GM23338 (cell line): ENCODE results near the gene NFIB. TPM values are rescaled to one million over a fixed set of nuclear protein-coding genes. Genes with fewer than 3 reads are reported as not detected.
A peak's percentile ranks its signal among the peaks of the same experiment; 100 is the strongest.

Experiments
- ATAC-seq: fragments of 200-7000 bp; cut with Tn5 transposase; 3 replicates; pipeline ENCODE4 v1.9.1; 2020
- DNase-seq: peaks from one replicate; pipeline ENCODE4 v3.0.0-alpha.2; 2015; ENCODE audit warnings: low spot score
- H2AFZ ChIP-seq: fragments of 200-600 bp; sonication (generic); 2 replicates; pipeline ENCODE4 v1.8.0; 2016; ENCODE audit warnings: antibody characterized with exemption, mild to moderate bottlenecking, moderate library complexity
- H3F3A ChIP-seq: fragments of 200-600 bp; sonication (generic); replicated peaks from 2 replicates; pipeline ENCODE4 v1.8.0; 2017; ENCODE audit warnings: antibody characterized with exemption, mixed run types, low read depth
- H3K27ac ChIP-seq: fragments of 200-600 bp; sonication (generic); 2 replicates; pipeline ENCODE4 v1.6.1; 2016; ENCODE audit warnings: low read depth
- H3K27me3 ChIP-seq: fragments of 200-600 bp; sonication (generic); 2 replicates; pipeline ENCODE4 v1.8.0; 2016; ENCODE audit warnings: mild to moderate bottlenecking, mixed run types, moderate library complexity; ENCODE audit not compliant: insufficient read depth
- H3K36me3 ChIP-seq: fragments of 200-600 bp; sonication (generic); 2 replicates; pipeline ENCODE4 v1.8.0; 2016; ENCODE audit warnings: mild to moderate bottlenecking; ENCODE audit not compliant: insufficient read depth
- H3K4me1 ChIP-seq: fragments of 200-600 bp; sonication (generic); 2 replicates; pipeline ENCODE4 v1.8.0; 2016; ENCODE audit warnings: mild to moderate bottlenecking, moderate library complexity; ENCODE audit not compliant: insufficient read depth
- H3K4me2 ChIP-seq: fragments of 200-600 bp; sonication (generic); 2 replicates; pipeline ENCODE4 v1.7.1; 2017; ENCODE audit warnings: mixed run types
- H3K4me3 ChIP-seq: fragments of 200-600 bp; sonication (generic); 2 replicates; pipeline ENCODE4 v1.6.1; 2016; ENCODE audit warnings: mixed run types
- H3K79me2 ChIP-seq: fragments of 200-600 bp; sonication (generic); replicated peaks from 2 replicates; pipeline ENCODE4 v1.8.0; 2017; ENCODE audit warnings: mild to moderate bottlenecking; ENCODE audit not compliant: insufficient read depth
- H3K9me2 ChIP-seq: fragments of 200-600 bp; sonication (generic); 2 replicates; pipeline ENCODE4 v1.8.0; 2017; ENCODE audit not compliant: insufficient read depth
- H4K20me1 ChIP-seq: fragments of 200-600 bp; sonication (generic); replicated peaks from 2 replicates; pipeline ENCODE4 v1.8.0; 2017; ENCODE audit warnings: mild to moderate bottlenecking; ENCODE audit not compliant: insufficient read depth
- H3K27ac Mint-ChIP-seq: 2 replicates; pipeline ENCODE4 v1.8.0; 2020; ENCODE audit warnings: inconsistent platforms, mild to moderate bottlenecking, moderate library complexity, mixed read lengths
- H3K27me3 Mint-ChIP-seq: 3 replicates; pipeline ENCODE4 v1.8.0; 2022; ENCODE audit warnings: low read depth, mild to moderate bottlenecking, moderate library complexity, mixed read lengths, inconsistent platforms; ENCODE audit not compliant: insufficient read depth, poor library complexity
- H3K36me3 Mint-ChIP-seq: 3 replicates; pipeline ENCODE4 v1.8.0; 2021; ENCODE audit warnings: low read depth, mild to moderate bottlenecking, inconsistent platforms, moderate library complexity, mixed read lengths
- H3K4me1 Mint-ChIP-seq: 3 replicates; pipeline ENCODE4 v1.8.0; 2020; ENCODE audit warnings: mild to moderate bottlenecking, inconsistent platforms, mixed read lengths
- H3K4me3 Mint-ChIP-seq: 3 replicates; pipeline ENCODE4 v1.8.0; 2021; ENCODE audit warnings: moderate library complexity, mild to moderate bottlenecking, inconsistent platforms, mixed read lengths
- H3K9me3 Mint-ChIP-seq: 3 replicates; pipeline ENCODE4 v1.8.0; 2020; ENCODE audit warnings: moderate library complexity, mild to moderate bottlenecking, inconsistent platforms, mixed read lengths
- CREB1 ChIP-seq: fragments of 250-450 bp; sonication (Bioruptor Pico); IDR thresholded peaks from 2 replicates; pipeline ENCODE4 v1.5.0; 2020; ENCODE audit warnings: low read depth, mild to moderate bottlenecking, moderate library complexity
- EZH2 ChIP-seq: fragments of 200-600 bp; sonication (generic); IDR thresholded peaks from one replicate; pipeline ENCODE4 v1.8.0; 2017; ENCODE audit warnings: antibody characterized with exemption, mild to moderate bottlenecking, low read depth; ENCODE audit not compliant: unreplicated experiment
- EZH2phosphoT487 ChIP-seq: fragments of 200-600 bp; sonication (generic); IDR thresholded peaks from one replicate; pipeline ENCODE4 v1.8.1; 2018; ENCODE audit warnings: antibody characterized with exemption; ENCODE audit not compliant: unreplicated experiment
- JUNB ChIP-seq: IDR thresholded peaks from one replicate; pipeline ENCODE4 v1.6.1; 2016; ENCODE audit warnings: antibody characterized with exemption; ENCODE audit not compliant: unreplicated experiment
- NANOG ChIP-seq: IDR thresholded peaks from 2 replicates; pipeline ENCODE4 v1.6.1; 2016; ENCODE audit warnings: antibody characterized with exemption, borderline replicate concordance
- POLR2AphosphoS5 ChIP-seq: IDR thresholded peaks from 2 replicates; pipeline ENCODE4 v1.6.1; 2016; ENCODE audit warnings: antibody characterized with exemption, low read depth
- STAT1 ChIP-seq: IDR thresholded peaks from one replicate; pipeline ENCODE4 v1.6.1; 2016; ENCODE audit warnings: antibody characterized with exemption; ENCODE audit not compliant: unreplicated experiment
- ZNF114 ChIP-seq: fragments of 250-450 bp; sonication (Bioruptor Pico); IDR thresholded peaks from 2 replicates; pipeline ENCODE4 v1.5.0; 2020; ENCODE audit warnings: mild to moderate bottlenecking, moderate library complexity
- ZNF331 ChIP-seq: fragments of 250-450 bp; sonication (Bioruptor Pico); IDR thresholded peaks from 2 replicates; pipeline ENCODE4 v1.5.0; 2020; ENCODE audit warnings: low read depth, mild to moderate bottlenecking, moderate library complexity
- polyA plus RNA-seq: library from polyadenylated mRNA; unstranded; fragments of >200 nt; fragmentation: Nextera tagmentation; extraction: Ambion mirVana; gene quantifications from 2 replicates; pipeline ENCODE4 v1.2.1, GENCODE V29; 2016
- total RNA-seq: library from RNA; depleted of rRNA; stranded (reverse); fragments of >200 nt; shearing (Covaris generic); gene quantifications from 2 replicates; pipeline ENCODE4 v1.2.3, GENCODE V29; 2014
- TF ChIP-seq, protein P1 (sequence below), 2 experiments: fragments of 200-600 bp in 1 of 2; sonication (generic) in 1 of 2; conservative IDR thresholded peaks; 2 replicates each; pipeline versions ENCODE4 v1.5.1 to v1.6.1; 2016 to 2017; ENCODE audit warnings: antibody characterized with exemption in 2 of 2, low read depth in 2 of 2, mild to moderate bottlenecking in 2 of 2, moderate library complexity in 1 of 2
- TF ChIP-seq, protein P2 (sequence below): fragments of 250-450 bp; sonication (Bioruptor Pico); IDR thresholded peaks from 2 replicates; pipeline ENCODE4 v1.5.0; 2020; ENCODE audit warnings: mild to moderate bottlenecking, moderate library complexity
- TF ChIP-seq, protein P3 (sequence below): IDR thresholded peaks from 2 replicates; pipeline ENCODE4 v1.6.1; 2016; ENCODE audit warnings: antibody characterized with exemption
- TF ChIP-seq, protein P4 (sequence below): IDR thresholded peaks from one replicate; pipeline ENCODE4 v1.6.1; 2018; ENCODE audit warnings: antibody characterized with exemption; ENCODE audit not compliant: unreplicated experiment

The NFIB gene
- total and polyA plus RNA-seq, 2 experiments from 2014 or later, result 3.9 to 4.7 TPM

DNA sequence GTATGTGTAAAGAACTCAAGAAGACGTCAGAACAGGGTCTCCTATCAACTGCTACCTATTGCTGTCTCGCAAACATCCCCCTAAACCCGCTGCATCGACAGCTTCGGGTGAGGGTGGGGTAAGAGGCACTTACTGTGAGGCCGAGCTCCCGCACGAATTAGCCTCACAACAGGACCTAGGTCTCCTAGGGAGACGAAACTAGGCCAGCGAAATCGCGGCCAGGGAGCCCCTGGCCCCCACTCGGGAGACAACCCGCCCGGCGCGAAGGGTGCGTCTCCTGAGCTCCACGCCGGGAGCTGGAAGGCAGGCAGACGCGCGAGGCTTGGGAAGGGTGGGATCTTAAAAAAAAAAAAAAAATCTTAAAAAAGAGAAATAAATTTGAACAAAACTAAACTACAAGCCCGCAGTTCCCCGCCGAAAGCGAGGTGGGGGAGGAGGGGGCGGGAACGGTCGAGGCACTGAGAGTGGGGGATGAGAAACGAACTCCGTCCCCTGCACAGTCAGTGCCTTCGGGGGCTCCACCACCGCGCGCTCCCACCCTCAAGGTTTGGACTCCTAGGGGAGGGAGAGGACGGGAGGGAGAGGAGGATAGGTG is 33.0 kb upstream of the NFIB start:
- peak; percentile 13 for ATAC-seq
- peaks cover 37% of the 10 kb centered on the region for H3K4me1 Mint-ChIP-seq
- DNase-seq, result peak; percentile 54
- H3K27ac Mint-ChIP-seq, result no peak overlapping the region
- peak overlapping the region; percentile 100 for H3K4me2 ChIP-seq
- H4K20me1 ChIP-seq, result no peaks in the 10 kb centered on the region
- no peaks in the 10 kb centered on the region for H3K9me3 Mint-ChIP-seq
- peak overlapping the region; percentile 88 for H3K4me3 ChIP-seq
- H2AFZ ChIP-seq, result peak overlapping the region; percentile 90
- H3K27ac ChIP-seq, result no peak overlapping the region
- peaks cover 68% of the 10 kb centered on the region for H3K4me1 ChIP-seq
- H3K36me3 ChIP-seq, result peaks cover 5% of the 10 kb centered on the region; the same call in 1 of the 2 replicates
- peaks cover 14% of the 10 kb centered on the region for H3F3A ChIP-seq
- H3K79me2 ChIP-seq, result no peaks in the 10 kb centered on the region
- H3K36me3 Mint-ChIP-seq, result no peaks in the 10 kb centered on the region
- no peaks in the 10 kb centered on the region for H3K9me2 ChIP-seq
- peaks cover 98% of the 10 kb centered on the region for H3K27me3 ChIP-seq
- H3K4me3 Mint-ChIP-seq, result no peak overlapping the region
- TF ChIP-seq, protein P1, sequence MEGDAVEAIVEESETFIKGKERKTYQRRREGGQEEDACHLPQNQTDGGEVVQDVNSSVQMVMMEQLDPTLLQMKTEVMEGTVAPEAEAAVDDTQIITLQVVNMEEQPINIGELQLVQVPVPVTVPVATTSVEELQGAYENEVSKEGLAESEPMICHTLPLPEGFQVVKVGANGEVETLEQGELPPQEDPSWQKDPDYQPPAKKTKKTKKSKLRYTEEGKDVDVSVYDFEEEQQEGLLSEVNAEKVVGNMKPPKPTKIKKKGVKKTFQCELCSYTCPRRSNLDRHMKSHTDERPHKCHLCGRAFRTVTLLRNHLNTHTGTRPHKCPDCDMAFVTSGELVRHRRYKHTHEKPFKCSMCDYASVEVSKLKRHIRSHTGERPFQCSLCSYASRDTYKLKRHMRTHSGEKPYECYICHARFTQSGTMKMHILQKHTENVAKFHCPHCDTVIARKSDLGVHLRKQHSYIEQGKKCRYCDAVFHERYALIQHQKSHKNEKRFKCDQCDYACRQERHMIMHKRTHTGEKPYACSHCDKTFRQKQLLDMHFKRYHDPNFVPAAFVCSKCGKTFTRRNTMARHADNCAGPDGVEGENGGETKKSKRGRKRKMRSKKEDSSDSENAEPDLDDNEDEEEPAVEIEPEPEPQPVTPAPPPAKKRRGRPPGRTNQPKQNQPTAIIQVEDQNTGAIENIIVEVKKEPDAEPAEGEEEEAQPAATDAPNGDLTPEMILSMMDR (conservative IDR thresholded peaks at IDR 0.05; ENCODE audit: low read depth in 2 of 2), result no peak
- TF ChIP-seq JUNB, result no peak
- TF ChIP-seq ZNF114 (CRISPR knock-in tag), result no peak
- TF ChIP-seq POLR2AphosphoS5, result no peak
- TF ChIP-seq, protein P2, sequence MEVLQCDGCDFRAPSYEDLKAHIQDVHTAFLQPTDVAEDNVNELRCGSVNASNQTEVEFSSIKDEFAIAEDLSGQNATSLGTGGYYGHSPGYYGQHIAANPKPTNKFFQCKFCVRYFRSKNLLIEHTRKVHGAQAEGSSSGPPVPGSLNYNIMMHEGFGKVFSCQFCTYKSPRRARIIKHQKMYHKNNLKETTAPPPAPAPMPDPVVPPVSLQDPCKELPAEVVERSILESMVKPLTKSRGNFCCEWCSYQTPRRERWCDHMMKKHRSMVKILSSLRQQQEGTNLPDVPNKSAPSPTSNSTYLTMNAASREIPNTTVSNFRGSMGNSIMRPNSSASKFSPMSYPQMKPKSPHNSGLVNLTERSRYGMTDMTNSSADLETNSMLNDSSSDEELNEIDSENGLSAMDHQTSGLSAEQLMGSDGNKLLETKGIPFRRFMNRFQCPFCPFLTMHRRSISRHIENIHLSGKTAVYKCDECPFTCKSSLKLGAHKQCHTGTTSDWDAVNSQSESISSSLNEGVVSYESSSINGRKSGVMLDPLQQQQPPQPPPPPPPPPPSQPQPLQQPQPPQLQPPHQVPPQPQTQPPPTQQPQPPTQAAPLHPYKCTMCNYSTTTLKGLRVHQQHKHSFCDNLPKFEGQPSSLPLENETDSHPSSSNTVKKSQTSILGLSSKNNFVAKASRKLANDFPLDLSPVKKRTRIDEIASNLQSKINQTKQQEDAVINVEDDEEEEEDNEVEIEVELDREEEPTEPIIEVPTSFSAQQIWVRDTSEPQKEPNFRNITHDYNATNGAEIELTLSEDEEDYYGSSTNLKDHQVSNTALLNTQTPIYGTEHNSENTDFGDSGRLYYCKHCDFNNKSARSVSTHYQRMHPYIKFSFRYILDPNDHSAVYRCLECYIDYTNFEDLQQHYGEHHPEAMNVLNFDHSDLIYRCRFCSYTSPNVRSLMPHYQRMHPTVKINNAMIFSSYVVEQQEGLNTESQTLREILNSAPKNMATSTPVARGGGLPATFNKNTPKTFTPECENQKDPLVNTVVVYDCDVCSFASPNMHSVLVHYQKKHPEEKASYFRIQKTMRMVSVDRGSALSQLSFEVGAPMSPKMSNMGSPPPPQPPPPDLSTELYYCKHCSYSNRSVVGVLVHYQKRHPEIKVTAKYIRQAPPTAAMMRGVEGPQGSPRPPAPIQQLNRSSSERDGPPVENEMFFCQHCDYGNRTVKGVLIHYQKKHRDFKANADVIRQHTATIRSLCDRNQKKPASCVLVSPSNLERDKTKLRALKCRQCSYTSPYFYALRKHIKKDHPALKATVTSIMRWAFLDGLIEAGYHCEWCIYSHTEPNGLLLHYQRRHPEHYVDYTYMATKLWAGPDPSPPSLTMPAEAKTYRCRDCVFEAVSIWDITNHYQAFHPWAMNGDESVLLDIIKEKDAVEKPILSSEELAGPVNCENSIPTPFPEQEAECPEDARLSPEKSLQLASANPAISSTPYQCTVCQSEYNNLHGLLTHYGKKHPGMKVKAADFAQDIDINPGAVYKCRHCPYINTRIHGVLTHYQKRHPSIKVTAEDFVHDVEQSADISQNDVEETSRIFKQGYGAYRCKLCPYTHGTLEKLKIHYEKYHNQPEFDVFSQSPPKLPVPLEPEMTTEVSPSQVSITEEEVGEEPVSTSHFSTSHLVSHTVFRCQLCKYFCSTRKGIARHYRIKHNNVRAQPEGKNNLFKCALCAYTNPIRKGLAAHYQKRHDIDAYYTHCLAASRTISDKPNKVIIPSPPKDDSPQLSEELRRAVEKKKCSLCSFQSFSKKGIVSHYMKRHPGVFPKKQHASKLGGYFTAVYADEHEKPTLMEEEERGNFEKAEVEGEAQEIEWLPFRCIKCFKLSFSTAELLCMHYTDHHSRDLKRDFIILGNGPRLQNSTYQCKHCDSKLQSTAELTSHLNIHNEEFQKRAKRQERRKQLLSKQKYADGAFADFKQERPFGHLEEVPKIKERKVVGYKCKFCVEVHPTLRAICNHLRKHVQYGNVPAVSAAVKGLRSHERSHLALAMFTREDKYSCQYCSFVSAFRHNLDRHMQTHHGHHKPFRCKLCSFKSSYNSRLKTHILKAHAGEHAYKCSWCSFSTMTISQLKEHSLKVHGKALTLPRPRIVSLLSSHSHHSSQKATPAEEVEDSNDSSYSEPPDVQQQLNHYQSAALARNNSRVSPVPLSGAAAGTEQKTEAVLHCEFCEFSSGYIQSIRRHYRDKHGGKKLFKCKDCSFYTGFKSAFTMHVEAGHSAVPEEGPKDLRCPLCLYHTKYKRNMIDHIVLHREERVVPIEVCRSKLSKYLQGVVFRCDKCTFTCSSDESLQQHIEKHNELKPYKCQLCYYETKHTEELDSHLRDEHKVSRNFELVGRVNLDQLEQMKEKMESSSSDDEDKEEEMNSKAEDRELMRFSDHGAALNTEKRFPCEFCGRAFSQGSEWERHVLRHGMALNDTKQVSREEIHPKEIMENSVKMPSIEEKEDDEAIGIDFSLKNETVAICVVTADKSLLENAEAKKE (CRISPR knock-in tag), result no peak
- TF ChIP-seq NANOG, result no peak
- no peak for TF ChIP-seq EZH2
- TF ChIP-seq EZH2phosphoT487, result no peak
- TF ChIP-seq, protein P3, sequence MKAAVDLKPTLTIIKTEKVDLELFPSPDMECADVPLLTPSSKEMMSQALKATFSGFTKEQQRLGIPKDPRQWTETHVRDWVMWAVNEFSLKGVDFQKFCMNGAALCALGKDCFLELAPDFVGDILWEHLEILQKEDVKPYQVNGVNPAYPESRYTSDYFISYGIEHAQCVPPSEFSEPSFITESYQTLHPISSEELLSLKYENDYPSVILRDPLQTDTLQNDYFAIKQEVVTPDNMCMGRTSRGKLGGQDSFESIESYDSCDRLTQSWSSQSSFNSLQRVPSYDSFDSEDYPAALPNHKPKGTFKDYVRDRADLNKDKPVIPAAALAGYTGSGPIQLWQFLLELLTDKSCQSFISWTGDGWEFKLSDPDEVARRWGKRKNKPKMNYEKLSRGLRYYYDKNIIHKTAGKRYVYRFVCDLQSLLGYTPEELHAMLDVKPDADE, result no peak
- TF ChIP-seq STAT1, result no peak
- TF ChIP-seq ZNF331 (CRISPR knock-in tag), result no peak
- TF ChIP-seq, protein P4, sequence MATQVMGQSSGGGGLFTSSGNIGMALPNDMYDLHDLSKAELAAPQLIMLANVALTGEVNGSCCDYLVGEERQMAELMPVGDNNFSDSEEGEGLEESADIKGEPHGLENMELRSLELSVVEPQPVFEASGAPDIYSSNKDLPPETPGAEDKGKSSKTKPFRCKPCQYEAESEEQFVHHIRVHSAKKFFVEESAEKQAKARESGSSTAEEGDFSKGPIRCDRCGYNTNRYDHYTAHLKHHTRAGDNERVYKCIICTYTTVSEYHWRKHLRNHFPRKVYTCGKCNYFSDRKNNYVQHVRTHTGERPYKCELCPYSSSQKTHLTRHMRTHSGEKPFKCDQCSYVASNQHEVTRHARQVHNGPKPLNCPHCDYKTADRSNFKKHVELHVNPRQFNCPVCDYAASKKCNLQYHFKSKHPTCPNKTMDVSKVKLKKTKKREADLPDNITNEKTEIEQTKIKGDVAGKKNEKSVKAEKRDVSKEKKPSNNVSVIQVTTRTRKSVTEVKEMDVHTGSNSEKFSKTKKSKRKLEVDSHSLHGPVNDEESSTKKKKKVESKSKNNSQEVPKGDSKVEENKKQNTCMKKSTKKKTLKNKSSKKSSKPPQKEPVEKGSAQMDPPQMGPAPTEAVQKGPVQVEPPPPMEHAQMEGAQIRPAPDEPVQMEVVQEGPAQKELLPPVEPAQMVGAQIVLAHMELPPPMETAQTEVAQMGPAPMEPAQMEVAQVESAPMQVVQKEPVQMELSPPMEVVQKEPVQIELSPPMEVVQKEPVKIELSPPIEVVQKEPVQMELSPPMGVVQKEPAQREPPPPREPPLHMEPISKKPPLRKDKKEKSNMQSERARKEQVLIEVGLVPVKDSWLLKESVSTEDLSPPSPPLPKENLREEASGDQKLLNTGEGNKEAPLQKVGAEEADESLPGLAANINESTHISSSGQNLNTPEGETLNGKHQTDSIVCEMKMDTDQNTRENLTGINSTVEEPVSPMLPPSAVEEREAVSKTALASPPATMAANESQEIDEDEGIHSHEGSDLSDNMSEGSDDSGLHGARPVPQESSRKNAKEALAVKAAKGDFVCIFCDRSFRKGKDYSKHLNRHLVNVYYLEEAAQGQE, result no peak
- TF ChIP-seq CREB1 (CRISPR knock-in tag), result no peak
- H3K27me3 Mint-ChIP-seq, result peaks cover 69% of the 10 kb centered on the region
